Measurements from ENCODE around the gene JUND.

DNA sequence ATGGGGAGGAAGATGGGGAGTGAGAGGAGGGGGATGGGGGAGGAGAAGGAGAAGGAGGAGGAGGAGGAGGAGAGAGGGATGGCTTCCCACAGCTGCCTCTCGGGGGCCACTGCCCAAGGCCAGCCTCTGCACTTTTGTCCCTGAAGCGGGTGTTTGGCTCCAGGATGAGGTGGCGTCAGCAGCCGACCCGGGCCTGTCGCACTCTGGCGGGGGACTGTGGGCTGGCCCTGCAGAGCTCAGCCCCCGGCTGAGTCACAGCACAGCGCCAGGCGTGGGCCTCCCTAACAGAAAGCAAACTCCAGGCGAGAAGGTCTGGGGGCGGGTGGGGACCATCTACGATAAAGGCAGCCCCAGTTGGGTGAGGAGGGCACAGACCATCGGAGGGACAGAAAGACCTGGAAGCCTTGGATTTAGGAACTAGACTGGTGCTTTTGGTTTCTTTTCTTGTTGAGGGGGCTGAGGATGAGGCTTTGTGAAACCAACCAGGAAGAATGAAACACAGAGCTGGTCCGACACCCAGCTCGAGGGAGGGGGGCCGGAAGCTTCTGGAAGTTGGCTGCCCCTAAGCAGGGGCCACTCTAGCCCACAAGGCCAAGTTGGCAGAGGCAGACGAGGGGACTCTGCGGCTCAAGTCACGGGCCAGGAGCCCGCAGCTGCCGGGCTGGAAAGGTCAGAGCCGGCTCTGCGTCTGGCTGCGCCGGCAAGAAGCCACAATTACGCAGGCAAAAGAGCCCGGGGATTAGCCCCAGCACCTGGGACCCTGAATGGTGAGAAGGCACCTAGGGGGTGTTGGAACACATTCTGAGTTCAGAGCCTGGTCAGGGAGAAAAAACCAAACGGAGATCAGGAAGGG, 23.3 kb upstream of the JUND start:
- TF ChIP-seq, protein P1, sequence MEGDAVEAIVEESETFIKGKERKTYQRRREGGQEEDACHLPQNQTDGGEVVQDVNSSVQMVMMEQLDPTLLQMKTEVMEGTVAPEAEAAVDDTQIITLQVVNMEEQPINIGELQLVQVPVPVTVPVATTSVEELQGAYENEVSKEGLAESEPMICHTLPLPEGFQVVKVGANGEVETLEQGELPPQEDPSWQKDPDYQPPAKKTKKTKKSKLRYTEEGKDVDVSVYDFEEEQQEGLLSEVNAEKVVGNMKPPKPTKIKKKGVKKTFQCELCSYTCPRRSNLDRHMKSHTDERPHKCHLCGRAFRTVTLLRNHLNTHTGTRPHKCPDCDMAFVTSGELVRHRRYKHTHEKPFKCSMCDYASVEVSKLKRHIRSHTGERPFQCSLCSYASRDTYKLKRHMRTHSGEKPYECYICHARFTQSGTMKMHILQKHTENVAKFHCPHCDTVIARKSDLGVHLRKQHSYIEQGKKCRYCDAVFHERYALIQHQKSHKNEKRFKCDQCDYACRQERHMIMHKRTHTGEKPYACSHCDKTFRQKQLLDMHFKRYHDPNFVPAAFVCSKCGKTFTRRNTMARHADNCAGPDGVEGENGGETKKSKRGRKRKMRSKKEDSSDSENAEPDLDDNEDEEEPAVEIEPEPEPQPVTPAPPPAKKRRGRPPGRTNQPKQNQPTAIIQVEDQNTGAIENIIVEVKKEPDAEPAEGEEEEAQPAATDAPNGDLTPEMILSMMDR (IDR thresholded peaks at IDR 0.05): no peak
- no peak for TF ChIP-seq POLR2A (IDR thresholded peaks at IDR 0.05)
